GM18505 (cell line): Measurements from ENCODE around the gene ARHGEF28.

Experiments used
- ATAC-seq: cut with Tn5 transposase; IDR thresholded peaks from one replicate; pipeline ENCODE4 v1.9.1; 2021; ENCODE audit not compliant: unreplicated experiment
- POLR2A ChIP-seq: IDR thresholded peaks from 4 replicates; pipeline ENCODE4 v1.6.1; 2011; ENCODE audit warnings: borderline replicate concordance; ENCODE audit not compliant: insufficient read depth, insufficient read length; ENCODE audit errors: extremely low read depth

The ARHGEF28 gene

DNA sequence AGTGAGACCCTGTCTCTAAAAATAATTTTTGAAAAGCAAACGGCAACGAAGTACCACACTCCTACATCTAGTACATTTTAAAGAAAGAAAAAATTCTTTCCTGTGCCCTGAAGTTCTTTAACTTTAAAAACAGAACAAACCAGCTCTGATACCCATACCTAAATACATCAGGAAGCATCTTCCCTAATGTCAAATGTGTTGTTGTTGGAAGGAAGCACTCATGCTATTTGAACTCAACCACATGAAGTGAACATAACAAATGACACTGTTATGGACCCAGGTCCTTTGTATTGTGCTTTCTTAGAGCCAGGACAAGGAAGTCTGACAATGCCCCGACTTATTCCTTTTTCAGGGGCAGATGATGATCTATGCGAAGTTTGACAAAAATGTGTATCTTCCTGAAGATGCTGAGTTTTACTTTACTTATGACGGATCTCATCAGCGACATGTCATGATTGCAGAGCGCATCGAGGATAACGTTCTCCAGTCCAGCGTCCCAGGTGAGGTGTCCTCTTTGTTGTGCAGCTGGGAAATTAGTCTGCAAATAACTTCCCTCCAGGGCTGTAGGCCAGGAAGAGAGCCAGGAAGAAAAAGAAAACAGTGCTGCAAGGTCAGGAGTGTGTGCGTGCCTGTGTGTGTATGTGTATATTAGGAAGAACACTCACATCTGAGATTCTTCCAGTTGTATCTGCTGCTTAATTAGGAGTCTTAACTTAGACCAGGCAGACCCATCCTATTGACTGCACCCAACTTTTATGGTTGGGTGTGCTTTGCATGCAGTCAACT, 123.7 kb downstream of the ARHGEF28 start:
- ATAC-seq = no peak
- no peak for TF ChIP-seq POLR2A

DNA sequence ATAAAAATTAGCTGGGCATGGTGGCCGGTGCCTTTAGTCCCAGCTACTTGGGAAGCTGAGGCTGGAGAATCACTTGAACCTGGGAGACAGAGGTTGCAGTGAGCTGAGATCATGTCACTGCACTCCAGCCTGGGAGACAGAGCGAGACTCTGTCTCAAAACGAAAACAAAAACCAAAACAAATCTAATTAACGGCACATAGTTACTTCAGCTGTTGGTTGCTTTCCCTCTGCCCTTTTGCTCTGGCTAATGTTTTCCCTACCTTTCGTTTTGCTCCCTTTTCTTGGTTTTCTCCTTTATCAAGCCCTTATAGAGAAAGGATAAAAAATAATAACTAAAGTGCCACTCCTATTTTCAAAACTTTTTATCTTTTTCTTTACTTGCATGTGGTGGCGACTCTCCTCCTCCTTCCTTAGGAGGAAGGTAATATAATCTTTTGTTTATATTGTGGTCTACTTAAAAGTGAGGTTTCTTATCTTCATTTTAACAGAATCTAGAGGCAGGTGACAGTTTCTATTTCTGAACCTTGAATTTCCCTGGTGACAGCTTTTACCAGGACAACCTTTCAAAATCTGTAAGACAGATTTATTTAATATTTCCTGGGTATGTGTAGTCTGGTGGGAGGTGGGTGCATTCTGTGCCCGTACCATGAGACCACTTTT, 125.4 kb downstream of the ARHGEF28 start:
- ATAC-seq = no peak
- no peak for TF ChIP-seq POLR2A

DNA sequence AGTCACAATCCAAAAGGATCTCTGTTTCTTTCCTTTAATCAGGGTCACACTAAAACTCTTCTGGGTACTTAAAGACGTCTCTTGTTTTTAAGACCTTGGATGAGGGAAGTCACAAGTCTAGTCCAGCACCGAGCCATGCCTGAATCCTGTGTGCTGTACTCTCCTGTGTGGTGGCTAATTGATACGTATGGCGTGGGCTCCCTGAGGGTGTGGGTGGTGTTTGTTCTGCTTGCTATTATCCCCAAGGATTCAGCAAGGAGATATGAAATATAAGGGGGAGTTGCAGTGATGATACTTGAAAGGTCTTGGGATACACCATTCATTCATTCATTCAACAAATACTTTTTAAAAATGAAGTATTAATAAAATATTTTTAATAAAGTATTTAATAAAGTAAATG, 128.3 kb downstream of the ARHGEF28 start:
- no peak for TF ChIP-seq POLR2A
- ATAC-seq = no peak

DNA sequence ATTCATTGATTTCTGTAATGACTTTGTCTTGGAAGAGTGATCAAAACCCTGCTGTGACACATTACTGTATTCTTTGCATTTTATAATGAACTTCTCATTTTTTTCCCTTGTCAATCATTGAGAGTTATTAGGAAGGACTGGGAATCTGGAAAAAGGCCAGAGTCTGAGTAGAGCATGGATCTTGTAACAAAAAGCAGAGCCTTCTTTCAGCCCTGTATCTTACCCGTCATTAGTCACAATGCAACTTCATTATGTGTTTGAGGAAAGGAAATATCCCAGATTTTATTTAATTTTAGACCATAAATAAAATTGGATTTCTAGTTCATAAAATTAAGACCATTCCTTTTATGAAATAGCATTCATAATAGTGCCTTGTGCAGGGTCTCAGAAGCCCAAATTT, 131.4 kb downstream of the ARHGEF28 start:
- TF ChIP-seq POLR2A = no peak
- no peak for ATAC-seq

DNA sequence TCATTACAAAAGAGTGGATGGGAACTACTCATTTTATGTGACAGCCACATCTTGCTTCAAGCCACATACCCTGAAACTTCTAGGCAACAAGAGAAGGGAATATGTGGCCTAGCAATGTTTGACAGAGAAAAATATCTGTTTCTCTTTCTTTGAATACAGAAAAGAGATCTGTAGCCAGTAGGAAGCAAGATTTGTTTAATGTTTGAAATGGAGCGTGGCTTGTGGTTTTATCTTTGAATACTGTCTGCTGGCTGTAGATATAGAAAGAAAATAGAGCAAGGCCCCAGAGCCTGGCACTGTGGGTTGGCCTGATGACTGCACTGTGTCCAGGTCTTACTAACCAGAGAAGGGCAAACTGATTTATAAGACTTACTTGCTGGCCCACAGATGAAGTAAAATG, 133.8 kb downstream of the ARHGEF28 start:
- TF ChIP-seq POLR2A = no peak

DNA sequence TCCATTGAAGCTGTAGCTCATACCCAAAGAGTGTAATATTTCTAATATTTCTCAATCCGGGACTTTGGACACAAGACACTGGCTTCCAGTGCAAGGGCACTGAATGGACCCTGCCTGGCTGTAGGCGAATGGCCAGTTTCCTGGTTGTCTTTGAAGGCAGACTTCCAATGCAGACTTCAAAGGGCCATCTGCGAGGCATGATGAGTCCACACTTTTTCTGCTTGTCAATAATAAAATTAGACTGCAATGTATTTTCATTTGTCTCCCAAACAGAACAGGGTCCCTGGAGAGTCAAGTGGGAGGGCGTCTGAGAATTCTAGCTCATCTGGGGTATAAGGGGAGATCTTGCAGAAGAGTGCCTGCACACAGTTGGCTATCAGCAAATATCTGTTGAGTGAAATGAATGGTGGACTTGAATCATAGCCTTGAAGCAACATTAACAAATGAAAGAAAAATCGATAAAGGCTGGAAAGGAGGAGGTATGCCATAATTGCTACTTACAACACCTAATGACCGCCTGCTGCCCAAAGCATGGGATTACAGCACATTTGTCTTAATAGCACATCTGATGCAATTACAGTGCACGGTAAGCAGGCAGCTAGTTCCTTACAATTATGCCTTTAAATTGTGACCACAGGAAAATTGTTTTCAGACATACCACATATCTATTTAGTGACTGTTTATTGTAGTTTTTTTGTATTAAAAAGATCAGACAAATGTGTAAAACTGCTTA, 137.5 kb downstream of the ARHGEF28 start:
- TF ChIP-seq POLR2A = no peak
- ATAC-seq = no peak

More for the DNA sequence above, 133.8 kb downstream of the ARHGEF28 start:
- no peak for ATAC-seq

DNA sequence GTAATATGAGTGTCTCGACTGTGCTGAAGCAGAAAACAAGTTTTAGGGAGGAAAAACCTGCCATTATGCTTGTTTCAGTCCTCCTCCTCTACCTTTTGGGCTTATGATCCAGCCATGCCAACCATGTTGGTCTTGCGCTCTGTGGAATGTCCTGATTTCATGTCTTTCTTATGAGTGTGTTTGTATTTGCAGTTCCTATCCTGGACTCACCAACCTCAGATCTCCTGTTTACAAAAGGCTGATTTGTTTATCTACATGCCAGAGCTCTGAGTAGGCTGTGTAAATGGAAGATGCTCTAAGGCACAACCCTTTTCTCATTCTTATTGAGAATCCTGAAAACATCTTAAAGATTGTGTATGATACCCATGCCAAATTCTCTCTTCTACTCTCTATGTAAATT, 138.6 kb downstream of the ARHGEF28 start:
- ATAC-seq = no peak
- no peak for TF ChIP-seq POLR2A

DNA sequence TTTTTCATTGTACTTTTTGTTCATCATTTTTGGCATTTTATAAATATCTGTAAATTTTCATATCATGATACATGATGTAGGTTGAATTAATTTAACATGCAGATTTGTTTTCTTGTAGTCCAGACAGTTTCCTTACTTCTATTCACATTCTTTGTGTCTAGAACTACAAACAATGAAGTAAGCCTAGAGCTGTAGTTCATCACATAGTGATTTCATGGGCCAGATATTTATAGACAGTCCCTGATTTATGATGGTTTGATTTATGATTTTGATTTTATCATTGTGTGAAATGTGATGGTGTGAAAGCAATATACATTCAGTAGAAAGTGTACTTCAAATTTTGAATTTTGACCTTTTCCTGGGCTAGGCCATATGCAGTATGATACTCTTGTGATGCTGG, 139.0 kb downstream of the ARHGEF28 start:
- TF ChIP-seq POLR2A = no peak

DNA sequence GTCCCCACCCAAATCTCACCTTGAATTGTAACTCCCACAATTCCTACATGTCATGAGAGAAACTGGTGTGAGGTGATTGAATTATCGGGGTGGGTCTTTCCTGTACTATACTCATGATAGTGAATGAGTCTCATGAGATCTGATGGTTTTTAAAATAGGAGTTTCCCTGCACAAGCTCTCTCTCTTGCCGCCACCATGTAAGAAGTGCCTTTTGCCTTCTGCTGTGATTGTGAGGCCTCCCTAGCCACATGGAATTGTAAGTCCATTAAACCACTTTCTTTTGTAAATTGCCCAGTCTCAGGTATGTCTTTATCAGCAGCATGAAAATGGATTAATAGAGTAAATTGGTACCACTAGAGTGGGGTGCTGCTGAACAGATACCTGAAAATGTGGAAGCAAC, 140.9 kb downstream of the ARHGEF28 start:
- no peak for ATAC-seq
- no peak for TF ChIP-seq POLR2A

More for the DNA sequence above, 139.0 kb downstream of the ARHGEF28 start:
- ATAC-seq = no peak

DNA sequence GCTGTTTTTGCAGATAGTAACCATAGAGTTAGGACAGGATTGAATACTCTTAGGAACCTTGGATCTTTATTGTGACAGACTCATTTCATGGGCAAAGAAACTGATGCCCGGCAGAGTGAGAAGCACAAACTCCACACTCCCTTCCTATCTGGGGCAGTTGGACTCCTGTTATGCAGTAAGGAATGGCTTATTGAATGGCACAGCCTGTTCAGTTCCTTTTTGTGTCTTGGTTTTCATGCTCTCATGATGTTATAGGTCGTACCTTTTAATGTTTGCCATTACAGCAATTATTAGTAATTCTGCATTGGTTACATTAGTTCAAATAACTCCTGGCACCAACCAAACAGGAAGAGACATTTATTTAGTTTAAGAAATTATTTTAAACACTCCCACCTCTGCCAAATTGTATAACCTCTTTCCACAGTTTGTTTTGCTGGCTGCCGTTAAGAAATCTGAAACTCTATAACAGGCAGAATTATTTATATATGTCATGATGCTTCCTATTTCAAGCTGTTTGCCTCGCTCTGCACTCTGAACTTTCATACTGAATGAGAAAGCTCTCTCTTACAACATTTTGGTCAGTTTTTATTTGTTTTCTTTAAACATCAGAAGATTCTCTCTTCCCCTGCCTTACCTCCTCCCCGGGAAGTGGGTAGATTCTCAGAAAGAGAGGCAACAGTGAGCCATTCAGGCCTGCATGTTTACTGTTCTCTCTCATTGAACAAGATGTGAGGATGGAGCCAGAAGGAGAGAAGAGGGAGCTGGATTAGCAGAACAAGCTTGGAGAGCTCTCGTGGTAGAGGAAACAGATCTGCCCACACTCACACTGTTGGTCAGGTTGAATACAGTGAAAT, 144.4 kb downstream of the ARHGEF28 start:
- TF ChIP-seq POLR2A = no peak
- no peak for ATAC-seq

DNA sequence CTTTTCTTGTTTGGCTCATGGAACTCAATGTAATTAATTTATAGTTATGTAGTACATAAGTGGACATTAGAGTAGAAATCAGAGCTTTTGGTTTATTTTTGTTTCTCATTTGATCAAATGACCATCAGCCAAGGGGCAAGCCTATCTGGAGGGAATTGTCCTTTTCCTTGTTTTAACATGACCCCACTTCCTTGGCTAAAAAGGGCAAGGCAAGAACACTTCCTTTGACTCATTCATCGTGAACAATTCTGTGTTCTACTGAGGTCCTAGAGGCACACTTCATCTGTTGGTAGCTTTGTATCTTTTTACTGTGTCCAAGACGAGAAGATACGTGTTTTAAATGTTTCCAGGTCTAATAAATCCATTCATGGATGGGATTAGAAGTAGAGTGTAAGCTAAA, 148.9 kb downstream of the ARHGEF28 start:
- no peak for TF ChIP-seq POLR2A
- no peak for ATAC-seq

DNA sequence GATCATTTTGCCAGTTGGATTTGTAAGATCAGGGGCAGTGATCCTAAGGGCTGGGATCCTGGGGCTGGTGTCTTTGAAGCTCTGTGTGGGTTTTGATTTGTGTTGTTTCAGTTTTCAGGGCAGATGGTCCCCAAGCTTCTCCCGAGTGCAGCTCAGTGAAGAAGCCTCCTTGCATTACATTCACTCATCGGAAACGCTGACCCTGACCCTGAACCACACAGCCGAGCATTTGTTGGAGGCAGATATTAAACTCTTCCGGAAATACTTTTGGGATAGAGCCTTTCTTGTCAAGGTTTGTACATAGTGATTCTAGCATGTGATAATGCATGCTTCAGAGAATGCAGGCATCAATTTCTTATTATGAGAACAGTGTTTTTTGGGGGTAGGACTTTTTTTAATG, 150.4 kb downstream of the ARHGEF28 start:
- TF ChIP-seq POLR2A = no peak
- no peak for ATAC-seq

DNA sequence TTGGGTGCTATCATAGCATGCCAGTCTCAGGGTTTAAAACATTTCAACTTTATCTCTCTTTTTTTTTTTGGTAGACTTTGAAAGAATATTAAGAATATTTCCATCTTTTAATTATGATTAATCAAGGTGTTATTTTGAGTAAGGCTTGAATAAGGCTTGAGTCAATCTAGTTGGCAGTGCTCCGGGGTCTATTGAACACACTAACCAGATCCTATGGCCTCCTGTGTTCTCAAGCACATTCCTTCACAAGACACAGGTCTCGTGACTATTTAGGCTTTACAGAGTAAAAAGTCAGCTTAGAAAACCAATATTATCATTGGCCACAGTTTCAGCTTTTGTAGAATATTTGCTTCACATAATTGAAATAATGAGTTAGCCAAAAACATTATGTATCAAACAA, 151.2 kb downstream of the ARHGEF28 start:
- no peak for ATAC-seq
- no peak for TF ChIP-seq POLR2A
